ENCODE measurements around the gene KIF11. TPM values are rescaled to one million over a fixed set of nuclear protein-coding genes. Genes with fewer than 3 reads are reported as not detected.

Gene KIF11
- total RNA-seq, 1 donor from 2014 or later = 5.7 TPM

DNA sequence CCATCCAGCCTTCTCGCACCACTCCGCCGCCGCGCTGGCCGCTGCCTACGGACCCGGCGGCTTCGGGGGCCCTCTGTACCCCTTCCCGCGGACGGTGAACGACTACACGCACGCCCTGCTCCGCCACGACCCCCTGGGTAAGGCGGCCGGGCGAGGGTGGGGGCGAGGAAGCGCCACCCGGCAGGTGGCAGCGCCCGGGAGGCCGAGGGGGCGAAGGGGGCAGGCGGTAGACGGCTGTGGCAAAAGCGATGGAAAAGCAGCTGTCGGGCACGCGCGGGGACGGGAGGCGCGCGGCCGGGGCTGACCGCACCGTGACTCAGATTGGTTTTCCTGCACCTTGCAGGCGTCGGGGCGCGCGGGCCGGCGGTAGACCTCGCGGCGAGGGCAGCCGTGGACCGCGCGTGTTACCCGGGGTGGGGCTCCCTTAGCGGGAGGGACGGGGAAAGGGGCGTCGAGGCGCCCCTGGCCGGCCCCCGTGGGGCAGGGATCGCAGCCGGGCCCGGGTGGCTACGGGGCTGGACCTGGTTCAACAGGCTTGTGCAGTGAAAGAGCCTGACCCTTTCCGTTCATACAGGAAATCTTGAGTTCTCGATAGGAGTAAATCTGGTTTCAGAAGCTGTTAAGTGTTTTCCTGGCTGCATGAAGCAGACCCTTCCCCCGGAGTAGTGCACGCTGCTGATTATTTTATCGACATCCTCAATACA, 97.4 kb downstream of the KIF11 start:
- TF ChIP-seq CTCF (IDR thresholded peaks at IDR 0.05; ENCODE audit: insufficient read depth, low read length, poor library complexity, severe bottlenecking) = no peak
- peaks cover 13% of the 10 kb centered on the region for H3K27me3 ChIP-seq (ENCODE audit: control insufficient read depth, insufficient read depth, low read length)
- H3K4me3 ChIP-seq (ENCODE audit: low read depth, low read length) = peak overlapping the region; percentile 80
- no peaks in the 10 kb centered on the region for H3K36me3 ChIP-seq (ENCODE audit: control insufficient read depth, insufficient read depth, low read length)
- DNase-seq (ENCODE audit: low read depth) = no peak

DNA sequence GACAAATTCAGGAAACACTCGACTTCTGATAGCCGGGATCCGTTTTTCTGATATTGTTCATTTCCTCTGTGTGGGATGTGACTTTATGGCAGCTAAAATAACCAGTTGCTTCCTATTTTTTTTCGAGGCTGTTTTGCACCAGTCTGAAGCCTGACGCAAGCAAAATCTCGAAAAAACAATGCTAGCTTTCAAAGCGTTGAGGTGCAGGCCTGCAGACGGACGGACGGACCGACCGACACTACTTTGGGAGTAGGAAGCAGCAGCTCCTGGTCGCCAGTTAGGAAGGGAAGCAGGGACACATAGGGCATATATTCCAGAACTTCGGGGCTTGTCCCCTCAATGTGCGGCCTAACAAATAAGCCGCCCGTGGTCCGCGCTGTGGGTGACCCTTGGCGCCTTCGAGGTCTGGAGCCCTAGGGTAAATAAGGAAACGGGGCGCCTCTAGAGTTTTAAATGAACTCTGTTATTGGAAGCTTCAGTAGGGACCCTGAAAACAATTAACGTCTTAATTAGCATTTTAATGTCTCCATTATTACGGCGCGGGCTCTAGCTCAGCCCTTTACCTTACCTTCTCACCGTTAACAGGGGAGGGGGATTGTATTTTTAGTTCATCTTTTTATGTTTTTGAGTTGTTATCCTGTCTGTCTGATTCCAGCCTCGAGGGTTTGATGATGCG, 98.1 kb downstream of the KIF11 start:
- TF ChIP-seq CTCF (IDR thresholded peaks at IDR 0.05; ENCODE audit: insufficient read depth, low read length, poor library complexity, severe bottlenecking) = no peak
- H3K27me3 ChIP-seq (ENCODE audit: control insufficient read depth, insufficient read depth, low read length) = peaks cover 13% of the 10 kb centered on the region

DNA sequence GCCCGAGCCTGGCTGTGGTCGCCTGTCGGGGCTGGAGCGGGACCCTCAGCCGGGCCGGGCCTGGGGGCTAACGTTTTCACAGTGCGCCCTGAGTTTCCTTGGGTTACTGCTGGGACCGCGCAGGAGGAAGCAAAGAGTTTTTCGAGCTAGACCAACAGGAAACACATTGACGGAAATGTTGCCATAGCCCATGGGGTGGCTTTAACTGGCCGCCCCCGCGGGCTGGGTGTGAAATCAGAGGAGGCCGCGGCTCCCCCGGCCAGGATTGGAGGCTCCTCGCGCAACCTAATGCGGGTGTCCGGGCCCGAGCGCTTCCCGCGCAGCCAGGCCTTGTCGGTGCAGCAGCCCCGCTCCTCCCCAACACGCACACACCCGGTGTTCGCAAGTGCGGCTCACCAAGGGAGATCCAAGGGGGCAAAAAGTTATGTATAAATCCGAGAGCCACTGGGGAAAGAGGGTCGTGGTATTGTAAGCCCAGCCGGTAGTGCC, 98.7 kb downstream of the KIF11 start:
- Histone ChIP-seq H3K4me3 (ENCODE audit: low read depth, low read length) (no peak overlapping the region), H3K36me3 (ENCODE audit: control insufficient read depth, insufficient read depth, low read length) (no peaks in the 10 kb centered on the region), H3K27me3 (ENCODE audit: control insufficient read depth, insufficient read depth, low read length) (peaks cover 13% of the 10 kb centered on the region)
- DNase-seq (ENCODE audit: low read depth) = no peak
- TF ChIP-seq CTCF (IDR thresholded peaks at IDR 0.05; ENCODE audit: insufficient read depth, low read length, poor library complexity, severe bottlenecking) = no peak

More for the DNA sequence above, 98.1 kb downstream of the KIF11 start:
- H3K36me3 ChIP-seq (ENCODE audit: control insufficient read depth, insufficient read depth, low read length) = no peaks in the 10 kb centered on the region
- peak overlapping the region; percentile 80 for H3K4me3 ChIP-seq (ENCODE audit: low read depth, low read length)
- no peak for DNase-seq (ENCODE audit: low read depth)

DNA sequence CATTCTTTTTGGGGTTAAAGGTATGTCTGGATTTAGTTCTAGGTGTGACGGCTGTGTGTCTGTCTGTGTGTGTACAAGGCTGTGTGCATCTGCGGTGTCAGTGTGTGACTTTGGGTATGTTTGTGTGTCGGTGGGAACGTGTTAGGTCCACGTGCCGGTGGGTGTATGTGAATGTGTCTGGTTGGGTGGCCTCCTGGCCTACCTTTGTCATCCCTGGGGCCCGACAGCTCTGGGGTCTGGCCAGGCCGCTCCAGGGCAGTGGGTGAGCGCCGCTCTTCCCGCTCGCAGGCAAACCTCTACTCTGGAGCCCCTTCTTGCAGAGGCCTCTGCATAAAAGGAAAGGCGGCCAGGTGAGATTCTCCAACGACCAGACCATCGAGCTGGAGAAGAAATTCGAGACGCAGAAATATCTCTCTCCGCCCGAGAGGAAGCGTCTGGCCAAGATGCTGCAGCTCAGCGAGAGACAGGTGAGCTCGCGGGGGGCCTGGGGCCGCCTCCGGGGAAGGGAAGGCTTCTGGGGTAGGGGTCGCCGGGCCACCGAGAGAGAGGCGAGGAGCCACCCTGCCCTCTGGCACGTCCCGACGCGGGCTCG, 99.2 kb downstream of the KIF11 start:
- Histone ChIP-seq H3K4me3 (ENCODE audit: low read depth, low read length) (no peak overlapping the region), H3K27me3 (ENCODE audit: control insufficient read depth, insufficient read depth, low read length) (peaks cover 13% of the 10 kb centered on the region), H3K36me3 (ENCODE audit: control insufficient read depth, insufficient read depth, low read length) (no peaks in the 10 kb centered on the region)
- no peak for TF ChIP-seq CTCF (IDR thresholded peaks at IDR 0.05; ENCODE audit: insufficient read depth, low read length, poor library complexity, severe bottlenecking)
- no peak for DNase-seq (ENCODE audit: low read depth)

DNA sequence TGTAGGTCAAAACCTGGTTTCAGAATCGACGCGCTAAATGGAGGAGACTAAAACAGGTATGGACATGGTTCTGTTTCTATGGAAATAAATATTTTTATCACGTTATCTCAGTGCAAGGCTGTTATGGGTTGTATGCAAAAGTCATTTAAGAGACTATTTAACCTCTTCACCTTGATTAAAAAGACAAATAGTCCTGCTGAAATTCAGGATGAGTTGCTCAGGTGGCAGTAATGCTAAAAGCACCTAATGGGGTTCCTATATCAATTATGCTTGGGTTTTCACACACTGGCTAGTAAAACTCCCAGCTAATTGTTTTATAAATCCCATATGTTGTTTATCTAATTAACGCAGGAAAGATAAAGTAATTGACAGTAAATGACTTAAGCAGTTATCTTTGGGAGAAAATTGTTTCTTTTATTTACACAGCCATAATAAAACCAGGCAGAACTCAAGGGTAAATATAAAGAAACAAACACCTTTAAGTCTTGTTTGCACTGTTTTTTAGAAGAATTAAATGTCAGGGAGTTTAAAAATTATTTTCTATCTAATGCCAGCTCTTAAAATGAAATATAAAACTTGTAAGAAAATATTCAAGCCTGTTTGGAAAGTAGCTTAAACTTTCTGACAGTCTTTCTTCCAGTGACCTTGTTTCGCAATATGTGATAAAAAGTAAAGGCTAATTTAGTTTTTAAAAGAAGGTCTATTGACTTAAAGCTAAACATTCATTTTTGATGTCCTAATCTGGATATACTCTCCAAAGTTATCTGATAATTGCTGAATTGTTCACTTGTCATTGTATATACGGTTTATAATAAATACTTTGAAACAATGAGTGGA, 100.0 kb downstream of the KIF11 start:
- Histone ChIP-seq H3K4me3 (ENCODE audit: low read depth, low read length) (no peak overlapping the region), H3K36me3 (ENCODE audit: control insufficient read depth, insufficient read depth, low read length) (no peaks in the 10 kb centered on the region), H3K27me3 (ENCODE audit: control insufficient read depth, insufficient read depth, low read length) (peaks cover 13% of the 10 kb centered on the region)
- no peak for TF ChIP-seq CTCF (IDR thresholded peaks at IDR 0.05; ENCODE audit: insufficient read depth, low read length, poor library complexity, severe bottlenecking)
- no peak for DNase-seq (ENCODE audit: low read depth)
